Effector CD8-positive, alpha-beta T cell (primary cell): Measurements from ENCODE around the gene SLC25A20.
"Not testable (repeated sequence)": the region's sequence is repeated elsewhere in the genome, so short reads cannot be mapped to it uniquely, and the experiment has no call there.

ENCODE experiments used
- DNase-seq: peaks from one replicate; lab custom pipeline; 2025; lab: John Stamatoyannopoulos, UW

SLC25A20 gene

GRCh38 chr3:48847053-48847503 is 51.6 kb downstream of the SLC25A20 start:
- DNase-seq, result peak; percentile 36

- no peak for DNase-seq
These were observed 53.5 kb downstream of the SLC25A20 start for GRCh38 chr3:48845170-48845569.

GRCh38 chr3:48837163-48837562 is 61.5 kb downstream of the SLC25A20 start:
- no peak for DNase-seq

GRCh38 chr3:48835650-48836366 is 62.9 kb downstream of the SLC25A20 start:
- no peak for DNase-seq

- DNase-seq, result no peak
These were observed 66.0 kb downstream of the SLC25A20 start for GRCh38 chr3:48832684-48833083.

GRCh38 chr3:48830715-48831114 is 68.0 kb downstream of the SLC25A20 start:
- no peak for DNase-seq

- not testable (repeated sequence) for DNase-seq
These were observed 69.2 kb downstream of the SLC25A20 start for GRCh38 chr3:48829525-48829924.

- not testable (repeated sequence) for DNase-seq
These were observed 70.8 kb downstream of the SLC25A20 start for GRCh38 chr3:48827874-48828273.

GRCh38 chr3:48826451-48826850 is 72.2 kb downstream of the SLC25A20 start:
- DNase-seq, result no peak

- no peak for DNase-seq
These were observed 77.9 kb downstream of the SLC25A20 start for GRCh38 chr3:48820612-48821324.

- no peak for DNase-seq
These were observed 79.2 kb downstream of the SLC25A20 start for GRCh38 chr3:48819234-48820221.

- DNase-seq, result no peak
These were observed 87.2 kb downstream of the SLC25A20 start for GRCh38 chr3:48811524-48811923.
